ENCODE measurements around the gene GLB1L2.
"Not testable (repeated sequence)": the region's sequence is repeated elsewhere in the genome, so short reads cannot be mapped to it uniquely, and the experiment has no call there.

GLB1L2 gene

GRCh38 chr11:134338654-134339053, 6.9 kb downstream of the GLB1L2 start:
- Histone ChIP-seq H3K4me1 (ENCODE audit: control insufficient read depth, insufficient read depth, low read length, poor library complexity, severe bottlenecking) (no peaks in the 10 kb centered on the region), H3K36me3 (ENCODE audit: control insufficient read depth, insufficient read depth, low read length) (no peaks in the 10 kb centered on the region), H3K27me3 (replicated peaks; ENCODE audit: control insufficient read depth, insufficient read depth, low read length, poor library complexity, severe bottlenecking) (no peaks in the 10 kb centered on the region), H3K9me3 (ENCODE audit: control insufficient read depth, low read length) (no peaks in the 10 kb centered on the region), H3K27ac (ENCODE audit: insufficient read depth, low read length, poor library complexity, severe bottlenecking) (no peak overlapping the region), H3K4me3 (ENCODE audit: insufficient read depth, low read depth, low read length, poor library complexity, severe bottlenecking) (no peak overlapping the region)
- DNase-seq: no peak

GRCh38 chr11:134339756-134340155, 8.0 kb downstream of the GLB1L2 start:
- H3K27me3 ChIP-seq (replicated peaks; ENCODE audit: control insufficient read depth, insufficient read depth, low read length, poor library complexity, severe bottlenecking): no peaks in the 10 kb centered on the region

GRCh38 chr11:134340354-134340964, 8.7 kb downstream of the GLB1L2 start:
- no peak for DNase-seq
- no peak overlapping the region for H3K27ac ChIP-seq (ENCODE audit: insufficient read depth, low read length, poor library complexity, severe bottlenecking)

More at GRCh38 chr11:134339756-134340155, 8.0 kb downstream of the GLB1L2 start:
- no peak for DNase-seq
- Histone ChIP-seq H3K27ac (ENCODE audit: insufficient read depth, low read length, poor library complexity, severe bottlenecking) (no peak overlapping the region), H3K9me3 (ENCODE audit: control insufficient read depth, low read length) (no peaks in the 10 kb centered on the region), H3K4me1 (ENCODE audit: control insufficient read depth, insufficient read depth, low read length, poor library complexity, severe bottlenecking) (no peaks in the 10 kb centered on the region), H3K4me3 (ENCODE audit: insufficient read depth, low read depth, low read length, poor library complexity, severe bottlenecking) (no peak overlapping the region), H3K36me3 (ENCODE audit: control insufficient read depth, insufficient read depth, low read length) (no peaks in the 10 kb centered on the region)

GRCh38 chr11:134341805-134342571, 10.2 kb downstream of the GLB1L2 start:
- Histone ChIP-seq H3K36me3 (ENCODE audit: control insufficient read depth, insufficient read depth, low read length) (no peaks in the 10 kb centered on the region), H3K27me3 (replicated peaks; ENCODE audit: control insufficient read depth, insufficient read depth, low read length, poor library complexity, severe bottlenecking) (no peaks in the 10 kb centered on the region), H3K27ac (ENCODE audit: insufficient read depth, low read length, poor library complexity, severe bottlenecking) (no peak overlapping the region), H3K9me3 (ENCODE audit: control insufficient read depth, low read length) (no peaks in the 10 kb centered on the region), H3K4me1 (ENCODE audit: control insufficient read depth, insufficient read depth, low read length, poor library complexity, severe bottlenecking) (no peaks in the 10 kb centered on the region), H3K4me3 (ENCODE audit: insufficient read depth, low read depth, low read length, poor library complexity, severe bottlenecking) (no peak overlapping the region)
- no peak for DNase-seq

More at GRCh38 chr11:134340354-134340964, 8.7 kb downstream of the GLB1L2 start:
- H3K4me3 ChIP-seq (ENCODE audit: insufficient read depth, low read depth, low read length, poor library complexity, severe bottlenecking): no peak overlapping the region
- no peaks in the 10 kb centered on the region for H3K9me3 ChIP-seq (ENCODE audit: control insufficient read depth, low read length)
- no peaks in the 10 kb centered on the region for H3K4me1 ChIP-seq (ENCODE audit: control insufficient read depth, insufficient read depth, low read length, poor library complexity, severe bottlenecking)
- H3K27me3 ChIP-seq (replicated peaks; ENCODE audit: control insufficient read depth, insufficient read depth, low read length, poor library complexity, severe bottlenecking): no peaks in the 10 kb centered on the region
- H3K36me3 ChIP-seq (ENCODE audit: control insufficient read depth, insufficient read depth, low read length): no peaks in the 10 kb centered on the region

GRCh38 chr11:134342572-134343340, 11.0 kb downstream of the GLB1L2 start:
- no peaks in the 10 kb centered on the region for H3K9me3 ChIP-seq (ENCODE audit: control insufficient read depth, low read length)
- H3K27ac ChIP-seq (ENCODE audit: insufficient read depth, low read length, poor library complexity, severe bottlenecking): no peak overlapping the region
- H3K4me3 ChIP-seq (ENCODE audit: insufficient read depth, low read depth, low read length, poor library complexity, severe bottlenecking): no peak overlapping the region
- H3K27me3 ChIP-seq (replicated peaks; ENCODE audit: control insufficient read depth, insufficient read depth, low read length, poor library complexity, severe bottlenecking): no peaks in the 10 kb centered on the region
- H3K36me3 ChIP-seq (ENCODE audit: control insufficient read depth, insufficient read depth, low read length): no peaks in the 10 kb centered on the region
- DNase-seq: no peak
- no peaks in the 10 kb centered on the region for H3K4me1 ChIP-seq (ENCODE audit: control insufficient read depth, insufficient read depth, low read length, poor library complexity, severe bottlenecking)

GRCh38 chr11:134343646-134344045, 11.9 kb downstream of the GLB1L2 start:
- no peaks in the 10 kb centered on the region for H3K4me1 ChIP-seq (ENCODE audit: control insufficient read depth, insufficient read depth, low read length, poor library complexity, severe bottlenecking)

GRCh38 chr11:134344497-134345236, 12.9 kb downstream of the GLB1L2 start:
- H3K27me3 ChIP-seq (replicated peaks; ENCODE audit: control insufficient read depth, insufficient read depth, low read length, poor library complexity, severe bottlenecking); H3K36me3 ChIP-seq (ENCODE audit: control insufficient read depth, insufficient read depth, low read length); H3K4me1 ChIP-seq (ENCODE audit: control insufficient read depth, insufficient read depth, low read length, poor library complexity, severe bottlenecking); H3K4me3 ChIP-seq (ENCODE audit: insufficient read depth, low read depth, low read length, poor library complexity, severe bottlenecking); H3K9me3 ChIP-seq (ENCODE audit: control insufficient read depth, low read length); H3K27ac ChIP-seq (ENCODE audit: insufficient read depth, low read length, poor library complexity, severe bottlenecking); DNase-seq: not testable (repeated sequence)

More at GRCh38 chr11:134343646-134344045, 11.9 kb downstream of the GLB1L2 start:
- Histone ChIP-seq H3K27me3 (replicated peaks; ENCODE audit: control insufficient read depth, insufficient read depth, low read length, poor library complexity, severe bottlenecking) (no peaks in the 10 kb centered on the region), H3K4me3 (ENCODE audit: insufficient read depth, low read depth, low read length, poor library complexity, severe bottlenecking) (no peak overlapping the region), H3K36me3 (ENCODE audit: control insufficient read depth, insufficient read depth, low read length) (no peaks in the 10 kb centered on the region), H3K27ac (ENCODE audit: insufficient read depth, low read length, poor library complexity, severe bottlenecking) (no peak overlapping the region), H3K9me3 (ENCODE audit: control insufficient read depth, low read length) (no peaks in the 10 kb centered on the region)
- DNase-seq: no peak

- no peak for DNase-seq
Measured at GRCh38 chr11:134345237-134345550, 13.4 kb downstream of the GLB1L2 start.

GRCh38 chr11:134346101-134346975, 14.6 kb downstream of the GLB1L2 start:
- DNase-seq: no peak
- Histone ChIP-seq H3K9me3 (ENCODE audit: control insufficient read depth, low read length) (no peaks in the 10 kb centered on the region), H3K4me1 (ENCODE audit: control insufficient read depth, insufficient read depth, low read length, poor library complexity, severe bottlenecking) (peaks cover 6% of the 10 kb centered on the region), H3K27ac (ENCODE audit: insufficient read depth, low read length, poor library complexity, severe bottlenecking) (no peak overlapping the region), H3K27me3 (replicated peaks; ENCODE audit: control insufficient read depth, insufficient read depth, low read length, poor library complexity, severe bottlenecking) (no peaks in the 10 kb centered on the region), H3K4me3 (ENCODE audit: insufficient read depth, low read depth, low read length, poor library complexity, severe bottlenecking) (no peak overlapping the region), H3K36me3 (ENCODE audit: control insufficient read depth, insufficient read depth, low read length) (no peaks in the 10 kb centered on the region)

More at GRCh38 chr11:134345237-134345550, 13.4 kb downstream of the GLB1L2 start:
- Histone ChIP-seq H3K9me3 (ENCODE audit: control insufficient read depth, low read length) (no peaks in the 10 kb centered on the region), H3K4me3 (ENCODE audit: insufficient read depth, low read depth, low read length, poor library complexity, severe bottlenecking) (no peak overlapping the region), H3K27me3 (replicated peaks; ENCODE audit: control insufficient read depth, insufficient read depth, low read length, poor library complexity, severe bottlenecking) (no peaks in the 10 kb centered on the region), H3K4me1 (ENCODE audit: control insufficient read depth, insufficient read depth, low read length, poor library complexity, severe bottlenecking) (peaks cover 6% of the 10 kb centered on the region), H3K36me3 (ENCODE audit: control insufficient read depth, insufficient read depth, low read length) (no peaks in the 10 kb centered on the region), H3K27ac (ENCODE audit: insufficient read depth, low read length, poor library complexity, severe bottlenecking) (no peak overlapping the region)
